Measurements from ENCODE around the gene NR4A3.
A peak's percentile ranks its signal among the peaks of the same experiment; 100 is the strongest.
"Not testable (repeated sequence)": the region's sequence is repeated elsewhere in the genome, so short reads cannot be mapped to it uniquely, and the experiment has no call there.

The NR4A3 gene

GRCh38 chr9:99834474-99834873 lies 12.8 kb downstream of the NR4A3 start:
- no peak for DNase-seq

GRCh38 chr9:99835142-99835541 lies 13.5 kb downstream of the NR4A3 start:
- no peak for DNase-seq

GRCh38 chr9:99835581-99835980 lies 13.9 kb downstream of the NR4A3 start:
- DNase-seq: no peak

- no peak for DNase-seq
These were observed 18.4 kb downstream of the NR4A3 start for GRCh38 chr9:99840072-99840471.

- no peak for DNase-seq
These were observed 23.4 kb downstream of the NR4A3 start for GRCh38 chr9:99845063-99845462.

GRCh38 chr9:99848447-99848846 lies 26.8 kb downstream of the NR4A3 start:
- DNase-seq: no peak

GRCh38 chr9:99850736-99851499 lies 29.2 kb downstream of the NR4A3 start:
- DNase-seq: peak; percentile 89 to 98

GRCh38 chr9:99851500-99851822 lies 29.8 kb downstream of the NR4A3 start:
- no peak for DNase-seq

- DNase-seq: peak; percentile 70 to 87
These were observed 30.9 kb downstream of the NR4A3 start for GRCh38 chr9:99852617-99853016.

GRCh38 chr9:99855467-99856176 lies 33.9 kb downstream of the NR4A3 start:
- DNase-seq: no peak

GRCh38 chr9:99857576-99857975 lies 35.9 kb downstream of the NR4A3 start:
- DNase-seq: not testable (repeated sequence)

- no peak for DNase-seq
These were observed 36.4 kb downstream of the NR4A3 start for GRCh38 chr9:99858087-99858486.

GRCh38 chr9:99859243-99859980 lies 37.7 kb downstream of the NR4A3 start:
- DNase-seq: peak in 1 of 2 experiments; percentile 40

- DNase-seq: no peak
These were observed 38.6 kb downstream of the NR4A3 start for GRCh38 chr9:99860266-99860665.

GRCh38 chr9:99863955-99864354 lies 42.3 kb downstream of the NR4A3 start:
- no peak for DNase-seq

GRCh38 chr9:99866398-99866797 lies 44.7 kb downstream of the NR4A3 start:
- DNase-seq: no peak

- no peak for DNase-seq
These were observed 45.9 kb downstream of the NR4A3 start for GRCh38 chr9:99867536-99867935.

- DNase-seq: no peak
These were observed 46.3 kb downstream of the NR4A3 start for GRCh38 chr9:99867968-99868367.

- no peak for DNase-seq
These were observed 47.2 kb downstream of the NR4A3 start for GRCh38 chr9:99868845-99869244.

- no peak for DNase-seq
These were observed 48.4 kb downstream of the NR4A3 start for GRCh38 chr9:99870126-99870525.

GRCh38 chr9:99873531-99873930 lies 51.8 kb downstream of the NR4A3 start:
- DNase-seq: no peak

GRCh38 chr9:99873943-99874584 lies 52.4 kb downstream of the NR4A3 start:
- DNase-seq: no peak

GRCh38 chr9:99876190-99876589 lies 54.5 kb downstream of the NR4A3 start:
- DNase-seq: no peak
